Activated CD4-positive, alpha-beta T cell treated with anti-CD3 and anti-CD28 coated beads, Interleukin-2, amount 50 U/mL, for 24 hours (primary cell): Measurements from ENCODE around the gene NOP53.
"Not testable (repeated sequence)": the region's sequence is repeated elsewhere in the genome, so short reads cannot be mapped to it uniquely, and the experiment has no call there.

Source experiments
- DNase-seq, 2 donors: peaks; one replicate each; pipeline ENCODE4 v3.0.0-alpha.2; 2020; ENCODE audit warnings: low read depth in 1 of 2, low spot score in 1 of 2

The NOP53 gene

GRCh38 chr19:47771291-47771690, 25.9 kb downstream of the NOP53 start:
- DNase-seq = not testable (repeated sequence)

DNA sequence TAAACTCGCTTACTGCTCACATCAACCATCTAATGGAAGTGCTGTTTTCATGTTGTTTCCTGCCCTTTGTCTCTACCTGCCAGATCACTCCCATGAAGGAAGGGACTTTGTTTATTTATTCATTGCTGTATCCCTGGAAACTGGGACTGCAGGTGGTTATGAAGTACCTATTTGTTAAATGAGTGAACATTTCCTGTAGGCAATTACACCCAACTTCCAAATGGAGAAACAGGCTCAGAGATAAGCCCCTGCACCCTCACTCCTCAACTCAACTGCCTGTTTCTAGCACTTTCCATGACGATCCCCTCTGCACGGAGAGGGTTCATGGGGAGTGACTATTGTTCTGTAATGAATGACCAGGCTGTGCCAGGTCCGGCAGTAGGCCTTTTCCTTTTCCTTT, 31.2 kb downstream of the NOP53 start:
- no peak for DNase-seq

GRCh38 chr19:47777245-47778048, 32.1 kb downstream of the NOP53 start:
- DNase-seq = not testable (repeated sequence)

DNA sequence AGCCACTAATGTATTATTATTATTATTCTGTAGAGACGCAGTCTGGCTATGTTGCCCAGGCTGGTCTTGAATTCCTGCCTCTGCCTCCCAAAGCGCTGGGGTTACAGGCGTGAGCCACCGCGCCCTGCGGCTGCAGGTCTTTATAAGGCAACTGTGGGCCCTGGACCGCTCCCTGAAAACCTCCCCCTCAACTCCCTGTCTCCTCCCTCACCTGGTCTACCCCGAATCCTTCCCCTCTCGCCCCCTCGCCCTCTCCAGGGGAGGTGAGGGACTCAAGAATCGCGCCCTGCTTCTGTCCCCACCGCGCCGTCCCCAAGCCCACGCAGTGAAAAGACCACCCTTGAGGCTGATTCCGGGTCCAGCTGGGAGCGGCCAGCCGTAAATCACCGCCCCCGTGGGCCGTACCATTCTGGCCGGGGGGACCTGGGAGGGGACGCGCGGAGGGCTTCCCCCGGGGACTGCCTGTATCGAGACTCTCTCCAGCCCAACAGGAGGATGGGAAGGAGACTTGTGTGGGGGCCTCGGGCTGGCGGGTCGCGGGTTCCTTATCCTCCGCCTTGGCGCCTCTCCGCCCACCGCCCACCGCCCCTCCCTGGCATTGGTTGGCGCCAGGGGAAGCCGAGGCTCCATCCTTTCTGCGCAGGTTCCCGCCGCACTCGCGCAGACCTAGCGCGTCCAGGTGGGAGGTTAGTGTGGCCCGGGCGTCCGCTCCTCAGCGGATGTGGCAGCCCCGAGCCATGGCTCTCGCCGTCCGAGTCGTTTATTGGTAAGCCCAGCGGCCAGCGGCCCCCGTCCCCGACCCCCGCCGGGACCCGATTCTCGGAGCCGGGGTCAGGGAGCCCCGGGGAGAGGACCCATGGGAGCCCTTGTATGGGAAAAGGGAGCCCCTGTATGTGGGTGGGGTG, 33.0 kb downstream of the NOP53 start, which contains the start of gene SELENOW:
Gene SELENOW (plus strand): TSS at position 655 of the 905 bp plus-strand sequence. CDS start 83 bp downstream, at position 738.
- DNase-seq = peak; percentile 67 to 72

DNA sequence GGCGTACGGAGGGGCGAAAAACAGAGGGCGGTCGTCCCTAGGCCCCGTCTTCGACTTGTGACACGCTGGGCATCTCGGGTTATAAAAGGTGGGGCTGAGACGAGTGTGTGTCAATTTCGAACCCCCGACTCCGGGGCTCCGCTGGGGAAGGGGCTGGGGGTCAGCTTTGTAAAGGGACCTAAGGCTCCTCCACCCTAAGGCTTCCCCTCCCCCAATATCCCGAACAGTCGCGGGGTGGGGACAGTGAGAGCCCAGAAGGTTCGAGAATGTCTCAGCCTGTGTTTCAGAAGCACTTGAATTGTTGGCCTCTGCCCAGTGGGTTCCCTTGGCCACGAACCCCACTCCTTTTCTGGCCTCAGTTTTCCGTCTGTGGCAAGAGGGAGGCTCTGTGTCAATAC, 33.6 kb downstream of the NOP53 start:
- no peak for DNase-seq

DNA sequence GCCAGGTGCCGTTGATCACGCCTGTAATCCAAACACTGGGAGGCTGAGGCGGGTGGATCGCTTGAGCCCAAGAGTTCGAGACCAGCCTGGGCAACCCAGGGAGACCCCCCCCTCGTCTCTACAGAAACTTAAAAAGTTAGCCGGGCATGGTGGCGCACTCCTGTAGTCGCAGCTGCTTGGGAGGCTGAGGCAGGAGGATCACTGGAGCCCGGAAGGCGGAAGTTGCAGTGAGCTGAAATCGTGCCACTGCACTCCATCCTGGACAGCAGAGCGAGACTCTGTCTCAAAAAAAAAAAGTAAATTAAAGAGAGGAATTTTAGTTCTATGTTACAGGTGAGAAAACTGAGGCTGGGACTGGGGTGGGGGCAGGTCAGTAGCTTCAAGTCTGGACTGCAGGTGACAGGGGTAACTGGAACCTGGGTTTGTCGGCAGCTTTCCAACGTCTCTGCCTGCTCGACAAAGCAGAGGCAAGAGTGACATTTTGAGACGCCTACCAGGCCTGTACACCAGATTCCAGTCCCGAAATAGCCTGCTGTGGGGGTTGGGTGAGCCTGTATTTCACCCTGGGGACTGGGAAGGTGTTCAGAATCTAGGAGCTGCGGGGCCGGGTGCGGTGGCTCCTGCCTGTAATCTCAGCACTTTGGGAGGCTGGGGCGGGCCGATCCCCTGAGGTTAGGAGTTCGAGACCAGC, 34.3 kb downstream of the NOP53 start:
- DNase-seq = no peak

DNA sequence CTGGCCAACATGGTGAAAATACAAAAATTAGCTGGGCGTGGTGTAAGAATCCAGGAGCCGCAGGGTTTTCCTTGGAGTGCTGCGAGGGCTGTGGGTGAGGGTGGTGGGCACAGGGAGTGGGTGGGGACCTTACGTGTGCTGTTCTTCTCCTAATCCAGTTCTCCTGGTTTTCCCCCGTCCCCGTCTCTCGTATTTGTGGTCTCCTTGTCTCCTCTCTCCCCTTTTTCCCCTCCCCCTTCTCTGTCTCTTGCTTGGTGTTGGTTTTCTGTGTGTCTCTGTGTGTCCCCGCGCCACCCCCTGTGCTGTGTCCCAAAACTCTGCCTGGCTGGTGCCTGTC, 34.8 kb downstream of the NOP53 start:
- no peak for DNase-seq

GRCh38 chr19:47781590-47782262, 36.4 kb downstream of the NOP53 start:
- DNase-seq = no peak

- DNase-seq = no peak
Observed at GRCh38 chr19:47786566-47786965, 41.2 kb downstream of the NOP53 start.

DNA sequence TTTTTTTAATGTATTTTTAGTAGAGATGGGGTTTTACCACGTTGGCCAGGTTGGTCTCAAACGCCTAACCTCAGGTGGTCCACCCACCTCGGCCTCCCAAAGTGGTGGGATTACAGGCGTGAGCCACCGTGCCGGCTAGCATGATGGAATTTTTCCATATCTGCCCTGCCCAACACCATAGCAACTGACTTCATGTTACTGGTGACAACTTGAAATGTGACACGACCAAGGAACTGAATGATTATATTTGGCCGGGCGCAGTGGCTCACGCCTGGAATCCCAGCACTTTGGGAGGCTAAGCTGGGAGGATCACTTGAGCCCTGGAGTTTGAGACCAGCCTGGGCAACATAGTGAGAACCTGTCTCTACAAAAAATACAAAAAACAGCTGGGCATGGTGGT, 42.0 kb downstream of the NOP53 start:
- DNase-seq = not testable (repeated sequence)

- not testable (repeated sequence) for DNase-seq
Observed at GRCh38 chr19:47789811-47790210, 44.5 kb downstream of the NOP53 start.

- DNase-seq = peak; percentile 81 to 82
Observed at GRCh38 chr19:47790398-47790814, 45.1 kb downstream of the NOP53 start.

- DNase-seq = no peak
Observed at GRCh38 chr19:47792616-47793015, 47.3 kb downstream of the NOP53 start.

DNA sequence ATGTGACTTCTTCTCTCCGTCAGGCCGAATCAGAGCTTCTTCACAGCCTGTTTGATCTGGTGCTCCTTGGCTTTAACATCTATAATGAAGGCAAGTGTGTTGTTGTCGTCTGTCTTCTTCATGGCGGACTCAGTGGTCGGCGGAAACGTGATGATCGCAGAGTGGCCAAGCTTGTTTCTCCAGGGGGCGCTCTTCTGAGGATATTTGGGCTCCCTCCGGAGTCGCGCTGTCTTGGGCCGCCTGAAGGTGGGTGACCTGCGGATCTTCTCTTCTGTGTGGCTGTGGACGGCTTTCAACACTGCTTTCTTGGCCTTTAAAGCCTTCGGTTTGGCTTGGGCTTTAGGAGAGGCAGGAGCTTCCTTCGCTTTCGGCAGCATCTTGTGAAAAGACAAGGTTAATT, 49.2 kb downstream of the NOP53 start:
- DNase-seq = no peak

DNA sequence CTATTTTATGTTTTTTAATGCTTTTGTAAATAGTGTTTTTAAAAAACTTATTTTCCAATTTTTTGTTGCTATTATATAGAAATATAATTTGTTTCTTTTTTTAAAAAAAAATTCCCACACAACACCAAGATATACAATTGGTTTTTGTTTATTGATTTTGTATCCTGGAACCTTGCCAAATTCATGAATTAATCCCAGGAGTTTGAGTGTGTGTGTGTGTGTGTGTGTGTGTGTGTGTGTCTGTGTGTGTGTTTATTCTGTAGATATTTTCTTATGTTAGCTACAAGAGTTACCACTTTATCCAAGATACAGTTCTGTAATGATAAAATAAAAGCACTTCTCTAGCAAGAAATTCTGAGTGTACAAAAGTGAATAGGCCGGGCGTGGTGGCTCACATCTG, 51.4 kb downstream of the NOP53 start:
- DNase-seq = no peak

DNA sequence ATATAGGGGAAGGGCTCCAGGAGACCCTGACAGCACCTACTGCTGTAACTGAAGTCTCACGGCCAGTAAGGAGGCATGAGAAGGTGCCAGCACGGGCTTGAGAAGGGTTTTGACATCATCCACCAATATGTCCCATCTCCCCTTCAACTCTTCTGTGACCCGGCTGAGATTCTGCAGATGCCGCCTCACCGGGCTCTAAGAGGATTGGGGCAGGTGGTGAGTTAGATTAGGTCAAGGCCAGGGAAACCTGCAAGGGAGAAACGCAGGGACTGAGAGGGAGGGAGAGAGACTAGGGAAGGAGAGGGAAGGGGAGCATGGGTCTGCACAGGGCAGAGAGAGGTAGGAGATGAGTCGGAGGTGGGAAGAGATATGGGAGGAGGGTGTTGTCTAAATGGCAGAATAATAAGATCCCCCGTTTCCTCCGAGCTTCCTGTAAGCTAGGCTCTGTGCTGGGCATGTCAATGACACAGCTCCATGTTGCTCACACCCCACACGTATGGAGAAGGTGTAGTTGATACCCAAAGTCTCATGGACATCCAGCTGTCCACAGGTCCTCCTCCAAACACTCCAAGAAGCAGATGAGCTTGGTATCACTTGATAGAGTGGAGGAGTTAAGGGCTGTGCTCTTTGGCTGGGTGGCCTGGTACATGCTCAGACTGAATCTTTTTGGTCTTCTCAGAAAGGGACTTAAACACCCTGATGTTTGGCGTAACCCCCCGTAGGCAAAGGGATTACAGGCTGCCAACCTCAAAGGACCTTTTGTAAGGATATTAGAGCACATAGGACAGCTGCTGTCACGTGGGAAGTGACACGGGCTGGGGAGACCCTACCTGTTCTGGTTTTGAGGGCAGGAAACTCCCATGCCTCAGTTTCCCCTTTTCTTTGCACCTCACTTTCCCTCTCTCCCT, 52.9 kb downstream of the NOP53 start:
- no peak for DNase-seq

DNA sequence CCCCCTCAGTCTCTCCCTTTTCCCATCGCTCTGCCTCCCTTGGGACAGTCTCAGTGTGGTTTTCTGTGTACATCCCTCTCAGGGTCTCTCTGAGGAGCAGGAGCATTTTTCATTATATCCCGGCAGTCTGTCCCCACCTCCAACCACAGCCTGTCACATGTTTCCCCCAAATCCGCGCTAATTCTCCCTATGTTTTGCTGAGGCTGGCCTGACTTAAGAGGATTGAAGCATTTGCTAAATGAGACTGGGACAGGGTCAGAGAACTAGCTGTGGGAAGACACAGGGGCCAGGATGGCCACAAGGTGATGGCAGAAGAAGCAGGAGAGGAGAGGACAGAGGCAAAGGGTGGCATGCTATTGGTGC, 53.5 kb downstream of the NOP53 start:
- DNase-seq = no peak

DNA sequence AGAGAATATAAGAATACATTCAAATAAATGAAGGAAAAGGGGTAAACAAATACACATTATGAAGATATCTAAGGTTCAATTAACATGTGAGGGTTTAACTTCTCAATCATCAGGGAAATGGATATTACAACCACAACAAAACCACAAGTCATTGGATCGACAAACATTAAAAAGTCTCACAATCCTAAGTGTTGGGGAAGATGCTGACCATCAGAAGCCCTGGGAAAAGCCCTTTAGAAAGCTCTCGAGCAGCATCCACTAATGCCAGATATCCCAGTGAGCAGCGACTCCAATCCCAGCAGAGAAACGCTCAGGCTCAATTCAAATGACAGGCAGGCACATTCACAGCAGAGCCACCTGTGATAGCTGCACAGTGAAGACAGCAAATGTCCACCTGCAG, 55.9 kb downstream of the NOP53 start:
- no peak for DNase-seq

DNA sequence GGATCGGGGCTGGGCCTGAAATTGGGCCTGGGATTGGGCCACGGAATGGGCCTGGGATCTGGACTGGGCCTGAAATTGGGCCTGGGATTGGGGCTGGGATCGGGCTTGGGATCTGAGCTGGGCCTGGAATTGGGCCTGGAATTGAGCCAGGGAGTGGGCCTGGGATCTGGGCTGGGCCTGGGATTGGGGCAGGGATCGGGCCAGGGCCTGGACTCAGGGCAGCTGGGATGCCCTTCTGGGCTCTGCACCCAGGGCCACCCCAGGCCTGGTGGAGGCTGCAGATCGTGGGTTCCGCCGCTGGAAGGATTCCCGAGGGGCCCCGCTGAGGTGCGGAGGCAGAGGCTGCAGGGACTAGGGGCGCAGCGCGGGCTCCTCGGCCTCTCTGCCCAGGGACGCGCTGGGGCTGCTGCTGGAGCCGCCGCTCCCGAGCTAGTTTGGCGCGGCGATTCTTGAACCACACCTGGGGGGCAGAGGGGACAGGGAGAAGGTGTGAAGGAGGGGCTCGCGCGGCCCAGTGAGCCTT, 57.2 kb downstream of the NOP53 start:
- DNase-seq = no peak

DNA sequence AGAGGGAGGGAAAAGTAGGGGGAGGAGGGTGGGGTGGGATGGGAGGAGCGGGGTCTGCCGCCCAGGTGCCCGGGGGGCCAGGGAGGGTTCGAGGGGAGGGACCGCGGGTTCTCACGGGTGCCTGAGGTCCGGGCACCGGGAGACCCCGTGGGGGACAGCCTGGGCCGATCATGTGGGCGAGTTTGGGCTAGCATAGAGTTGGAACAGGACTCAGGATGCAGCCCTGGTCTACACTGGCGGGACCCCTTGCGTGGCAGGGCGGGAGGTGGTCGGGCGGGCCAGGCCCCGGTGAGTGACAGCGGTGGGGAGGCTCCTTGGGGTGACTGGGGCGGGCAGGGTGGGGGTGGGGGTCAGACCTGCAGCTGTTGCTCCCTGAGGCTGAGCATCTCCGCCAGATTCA, 57.8 kb downstream of the NOP53 start:
- DNase-seq = not testable (repeated sequence)
